OCI-LY7 (cell line): ENCODE data around the gene CREB5.

Experiments
- EZH2phosphoT487 ChIP-seq: fragments of 200-600 bp; sonication (generic); IDR thresholded peaks from 2 replicates; pipeline ENCODE4 v1.6.1; 2018; ENCODE audit warnings: low read depth, borderline replicate concordance, mild to moderate bottlenecking, mixed run types, antibody characterized with exemption, low read length, moderate library complexity, mixed read lengths
- TF ChIP-seq, protein P1 (sequence below): fragments of 200-600 bp; sonication (generic); conservative IDR thresholded peaks from 2 replicates; pipeline ENCODE4 v1.5.1; 2014; ENCODE audit warnings: mild to moderate bottlenecking, antibody characterized with exemption, low read length, moderate library complexity, mixed read lengths

DNA sequence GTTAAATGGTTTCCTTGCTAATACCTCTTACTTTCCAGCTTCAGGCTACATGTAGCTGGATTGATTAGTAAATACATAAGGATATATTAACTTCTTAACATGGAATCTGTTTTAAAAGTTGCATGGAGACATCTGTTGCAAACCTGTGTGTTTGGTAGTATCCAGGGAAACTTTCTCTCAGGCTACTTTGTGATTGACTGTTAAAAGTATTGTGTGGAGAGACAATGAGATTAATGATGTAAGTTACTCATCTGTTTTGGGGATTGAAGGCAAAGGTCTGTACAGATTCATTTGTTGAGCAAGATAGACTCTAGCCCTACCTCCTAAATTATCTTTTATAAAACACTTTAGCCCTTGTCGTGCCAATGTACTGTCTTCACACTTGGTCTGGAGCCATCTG lies 6.6 kb downstream of the CREB5 start:
- TF ChIP-seq, protein P1, sequence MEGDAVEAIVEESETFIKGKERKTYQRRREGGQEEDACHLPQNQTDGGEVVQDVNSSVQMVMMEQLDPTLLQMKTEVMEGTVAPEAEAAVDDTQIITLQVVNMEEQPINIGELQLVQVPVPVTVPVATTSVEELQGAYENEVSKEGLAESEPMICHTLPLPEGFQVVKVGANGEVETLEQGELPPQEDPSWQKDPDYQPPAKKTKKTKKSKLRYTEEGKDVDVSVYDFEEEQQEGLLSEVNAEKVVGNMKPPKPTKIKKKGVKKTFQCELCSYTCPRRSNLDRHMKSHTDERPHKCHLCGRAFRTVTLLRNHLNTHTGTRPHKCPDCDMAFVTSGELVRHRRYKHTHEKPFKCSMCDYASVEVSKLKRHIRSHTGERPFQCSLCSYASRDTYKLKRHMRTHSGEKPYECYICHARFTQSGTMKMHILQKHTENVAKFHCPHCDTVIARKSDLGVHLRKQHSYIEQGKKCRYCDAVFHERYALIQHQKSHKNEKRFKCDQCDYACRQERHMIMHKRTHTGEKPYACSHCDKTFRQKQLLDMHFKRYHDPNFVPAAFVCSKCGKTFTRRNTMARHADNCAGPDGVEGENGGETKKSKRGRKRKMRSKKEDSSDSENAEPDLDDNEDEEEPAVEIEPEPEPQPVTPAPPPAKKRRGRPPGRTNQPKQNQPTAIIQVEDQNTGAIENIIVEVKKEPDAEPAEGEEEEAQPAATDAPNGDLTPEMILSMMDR: no peak
- no peak for TF ChIP-seq EZH2phosphoT487
